ENCODE results near the gene IER3. TPM values are rescaled to one million over a fixed set of nuclear protein-coding genes. Genes with fewer than 3 reads are reported as not detected.
"Not testable (repeated sequence)": the region's sequence is repeated elsewhere in the genome, so short reads cannot be mapped to it uniquely, and the experiment has no call there.

The IER3 gene
- total RNA-seq, 1 donor from 2014 or later = 131 TPM

DNA sequence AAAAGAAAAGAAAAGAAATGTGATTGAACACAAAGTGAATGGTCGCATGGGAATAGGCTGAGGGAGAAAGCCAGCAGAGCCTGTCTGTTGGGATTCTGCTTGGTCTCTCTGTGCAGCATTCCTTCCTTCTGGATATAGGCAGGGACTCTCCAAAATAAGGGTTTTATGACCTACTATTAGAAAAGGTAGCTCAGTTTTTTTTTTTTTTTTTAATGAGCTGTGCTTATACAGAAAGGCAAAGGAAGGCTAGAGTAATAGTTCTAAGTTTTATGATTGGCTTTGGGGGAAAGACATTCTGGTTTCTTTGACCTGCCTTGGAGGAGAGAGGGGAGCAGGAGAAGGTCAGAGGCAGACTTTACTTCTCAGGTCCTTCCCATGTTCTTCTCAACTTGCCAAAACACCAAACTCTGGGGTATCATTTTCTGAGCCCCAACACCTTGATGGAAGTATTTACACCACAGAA is 18.8 kb upstream of the IER3 start:
- no peaks in the 10 kb centered on the region for H3K36me3 Mint-ChIP-seq
- peaks cover 74% of the 10 kb centered on the region for H3K4me1 Mint-ChIP-seq

DNA sequence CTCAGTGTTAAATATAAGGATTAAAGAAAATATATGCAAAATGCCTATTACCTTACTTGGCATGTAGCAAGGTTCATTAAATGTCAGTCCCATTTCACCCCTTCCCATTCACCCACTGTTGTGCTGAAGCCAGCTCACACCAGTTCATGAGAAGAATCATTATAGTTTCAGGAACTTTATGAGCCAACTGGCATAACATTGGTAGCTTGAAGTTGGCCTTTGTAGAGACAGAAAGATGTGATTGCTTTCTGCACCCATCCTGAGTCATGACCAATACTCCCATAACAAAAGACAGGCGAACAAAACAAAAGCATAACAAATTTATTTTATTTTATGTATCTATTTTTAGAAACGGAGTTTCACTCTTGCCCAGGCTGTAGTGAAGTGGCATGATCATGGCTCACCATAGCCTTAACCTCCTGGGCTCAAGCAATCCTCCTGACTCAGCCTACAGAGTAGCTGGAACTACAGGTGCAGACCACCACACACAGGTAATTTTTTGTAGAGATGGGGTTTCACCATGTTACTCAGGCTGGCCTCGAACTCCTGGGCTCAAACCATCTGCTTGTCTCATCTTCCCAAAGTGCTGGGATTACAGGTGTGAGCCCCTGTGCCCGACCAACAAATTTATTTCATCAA is 17.6 kb upstream of the IER3 start:
- Mint-ChIP-seq H3K27ac (peak overlapping the region; percentile 78), H3K36me3 (no peaks in the 10 kb centered on the region), H3K9me3 (no peaks in the 10 kb centered on the region)

More for the DNA sequence above, 18.8 kb upstream of the IER3 start:
- DNase-seq (ENCODE audit: low spot score in 2 of 2, unreplicated experiment in 2 of 2) = no peak
- no peaks in the 10 kb centered on the region for H3K27me3 Mint-ChIP-seq (ENCODE audit: low read depth)
- no peaks in the 10 kb centered on the region for H3K9me3 Mint-ChIP-seq
- TF ChIP-seq, protein P1, sequence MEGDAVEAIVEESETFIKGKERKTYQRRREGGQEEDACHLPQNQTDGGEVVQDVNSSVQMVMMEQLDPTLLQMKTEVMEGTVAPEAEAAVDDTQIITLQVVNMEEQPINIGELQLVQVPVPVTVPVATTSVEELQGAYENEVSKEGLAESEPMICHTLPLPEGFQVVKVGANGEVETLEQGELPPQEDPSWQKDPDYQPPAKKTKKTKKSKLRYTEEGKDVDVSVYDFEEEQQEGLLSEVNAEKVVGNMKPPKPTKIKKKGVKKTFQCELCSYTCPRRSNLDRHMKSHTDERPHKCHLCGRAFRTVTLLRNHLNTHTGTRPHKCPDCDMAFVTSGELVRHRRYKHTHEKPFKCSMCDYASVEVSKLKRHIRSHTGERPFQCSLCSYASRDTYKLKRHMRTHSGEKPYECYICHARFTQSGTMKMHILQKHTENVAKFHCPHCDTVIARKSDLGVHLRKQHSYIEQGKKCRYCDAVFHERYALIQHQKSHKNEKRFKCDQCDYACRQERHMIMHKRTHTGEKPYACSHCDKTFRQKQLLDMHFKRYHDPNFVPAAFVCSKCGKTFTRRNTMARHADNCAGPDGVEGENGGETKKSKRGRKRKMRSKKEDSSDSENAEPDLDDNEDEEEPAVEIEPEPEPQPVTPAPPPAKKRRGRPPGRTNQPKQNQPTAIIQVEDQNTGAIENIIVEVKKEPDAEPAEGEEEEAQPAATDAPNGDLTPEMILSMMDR (IDR thresholded peaks at IDR 0.05; ENCODE audit: unreplicated experiment) = no peak
- H3K4me3 Mint-ChIP-seq = no peak overlapping the region
- peak overlapping the region; percentile 95 for H3K27ac Mint-ChIP-seq

DNA sequence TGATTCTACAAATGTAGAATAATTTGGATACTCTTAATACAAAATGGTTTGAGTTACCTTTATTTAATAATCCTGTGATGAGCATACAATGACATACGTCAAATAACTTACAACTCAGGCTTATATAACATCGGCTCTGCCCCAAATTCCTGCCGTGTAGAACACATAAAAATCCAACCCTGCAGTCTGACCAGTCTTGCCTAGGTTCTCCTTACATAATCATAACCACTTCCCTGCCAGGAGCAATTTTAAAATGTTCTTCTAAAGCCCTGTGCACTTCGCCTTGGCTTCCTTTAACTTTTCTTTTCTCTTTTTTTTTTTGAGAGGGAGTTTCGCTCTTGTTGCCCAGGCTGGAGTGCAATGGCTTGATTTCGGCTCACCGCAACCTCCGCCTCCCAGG is 16.2 kb upstream of the IER3 start:
- Mint-ChIP-seq H3K27me3 (ENCODE audit: low read depth) (no peaks in the 10 kb centered on the region), H3K4me3 (no peak overlapping the region), H3K36me3 (no peaks in the 10 kb centered on the region), H3K4me1 (peaks cover 63% of the 10 kb centered on the region), H3K27ac (peak overlapping the region; percentile 99), H3K9me3 (no peaks in the 10 kb centered on the region)
- no peak for DNase-seq (ENCODE audit: low spot score in 2 of 2, unreplicated experiment in 2 of 2)
- TF ChIP-seq, protein P1 (IDR thresholded peaks at IDR 0.05; ENCODE audit: unreplicated experiment) = no peak

More for the DNA sequence above, 17.6 kb upstream of the IER3 start:
- H3K4me3 Mint-ChIP-seq = no peak overlapping the region
- peaks cover 73% of the 10 kb centered on the region for H3K4me1 Mint-ChIP-seq
- no peaks in the 10 kb centered on the region for H3K27me3 Mint-ChIP-seq (ENCODE audit: low read depth)
- TF ChIP-seq, protein P1 (IDR thresholded peaks at IDR 0.05; ENCODE audit: unreplicated experiment) = no peak
- DNase-seq (ENCODE audit: low spot score in 2 of 2, unreplicated experiment in 2 of 2) = no peak

DNA sequence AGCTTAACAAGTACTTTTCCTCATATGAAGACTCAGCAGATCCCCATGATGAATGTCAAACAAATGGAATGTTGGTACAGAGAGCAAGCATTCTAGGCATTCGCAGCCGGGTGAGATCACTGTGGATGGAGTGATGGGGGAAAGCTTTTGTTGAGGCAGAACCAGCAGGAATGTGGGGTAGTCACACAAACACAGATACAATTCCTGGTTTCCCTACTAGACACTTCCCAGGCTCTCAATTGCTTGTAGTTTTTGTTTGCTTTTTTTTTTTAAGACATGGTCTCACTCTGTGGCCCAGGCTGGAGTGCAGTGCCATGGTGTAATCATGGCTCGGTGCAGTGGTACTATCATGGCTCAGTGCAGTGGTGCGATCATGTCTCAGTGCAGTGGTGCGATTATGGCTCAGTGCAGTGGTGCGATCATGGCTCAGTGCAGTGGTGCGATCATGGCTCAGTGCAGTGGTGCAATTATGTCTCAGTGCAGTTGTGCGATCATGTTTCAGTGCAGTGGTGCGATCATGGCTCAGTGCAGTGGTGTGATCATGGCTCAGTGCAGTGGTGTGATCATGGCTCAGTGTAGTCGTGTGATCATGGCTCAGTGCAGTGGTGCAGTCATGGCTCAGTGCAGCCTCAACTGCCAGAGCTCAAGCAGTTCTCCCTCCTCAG is 15.4 kb upstream of the IER3 start:
- Mint-ChIP-seq H3K9me3 (no peaks in the 10 kb centered on the region), H3K4me1 (peaks cover 56% of the 10 kb centered on the region), H3K27ac (peak overlapping the region; percentile 99), H3K4me3 (no peak overlapping the region), H3K36me3 (no peaks in the 10 kb centered on the region), H3K27me3 (ENCODE audit: low read depth) (no peaks in the 10 kb centered on the region)
- DNase-seq (ENCODE audit: low spot score in 2 of 2, unreplicated experiment in 2 of 2) = peak in 1 of 2 experiments; percentile 52
- TF ChIP-seq, protein P1 (IDR thresholded peaks at IDR 0.05; ENCODE audit: unreplicated experiment) = no peak

DNA sequence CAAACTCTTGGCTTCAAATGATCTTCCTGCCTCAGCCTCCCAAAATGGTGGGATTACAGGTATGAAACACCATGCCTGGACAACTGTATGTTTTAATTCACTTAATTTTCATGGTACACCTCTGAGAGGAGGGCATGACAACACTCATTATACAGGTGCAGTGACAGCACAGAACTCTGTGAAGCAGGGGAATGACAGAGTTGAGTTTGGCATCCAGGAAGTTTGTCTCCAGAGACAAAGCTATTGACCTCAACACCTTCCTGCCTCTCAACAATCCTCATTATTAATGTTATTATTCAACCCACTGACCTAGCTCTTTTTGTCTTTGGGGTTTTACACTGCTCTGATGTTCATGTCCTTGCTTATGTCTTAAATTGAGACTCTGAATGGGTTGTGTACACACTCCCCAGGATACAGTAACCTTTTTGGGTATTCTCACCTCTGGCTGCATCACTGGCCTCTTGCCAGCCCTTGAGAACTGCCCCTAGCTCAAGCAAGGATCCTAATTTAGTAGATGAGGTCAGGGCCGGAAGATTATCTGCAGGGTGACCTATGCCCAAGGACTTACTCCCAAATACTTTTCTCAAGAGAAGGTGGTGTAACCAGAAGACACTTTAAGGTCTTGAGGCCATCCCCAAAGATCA is 13.0 kb upstream of the IER3 start:
- no peaks in the 10 kb centered on the region for H3K27me3 Mint-ChIP-seq (ENCODE audit: low read depth)
- H3K27ac Mint-ChIP-seq = peak overlapping the region; percentile 71
- peaks cover 48% of the 10 kb centered on the region for H3K4me1 Mint-ChIP-seq
- no peak for DNase-seq (ENCODE audit: low spot score in 2 of 2, unreplicated experiment in 2 of 2)
- no peaks in the 10 kb centered on the region for H3K9me3 Mint-ChIP-seq
- no peaks in the 10 kb centered on the region for H3K36me3 Mint-ChIP-seq
- TF ChIP-seq, protein P1 (IDR thresholded peaks at IDR 0.05; ENCODE audit: unreplicated experiment) = no peak
- H3K4me3 Mint-ChIP-seq = no peak overlapping the region

DNA sequence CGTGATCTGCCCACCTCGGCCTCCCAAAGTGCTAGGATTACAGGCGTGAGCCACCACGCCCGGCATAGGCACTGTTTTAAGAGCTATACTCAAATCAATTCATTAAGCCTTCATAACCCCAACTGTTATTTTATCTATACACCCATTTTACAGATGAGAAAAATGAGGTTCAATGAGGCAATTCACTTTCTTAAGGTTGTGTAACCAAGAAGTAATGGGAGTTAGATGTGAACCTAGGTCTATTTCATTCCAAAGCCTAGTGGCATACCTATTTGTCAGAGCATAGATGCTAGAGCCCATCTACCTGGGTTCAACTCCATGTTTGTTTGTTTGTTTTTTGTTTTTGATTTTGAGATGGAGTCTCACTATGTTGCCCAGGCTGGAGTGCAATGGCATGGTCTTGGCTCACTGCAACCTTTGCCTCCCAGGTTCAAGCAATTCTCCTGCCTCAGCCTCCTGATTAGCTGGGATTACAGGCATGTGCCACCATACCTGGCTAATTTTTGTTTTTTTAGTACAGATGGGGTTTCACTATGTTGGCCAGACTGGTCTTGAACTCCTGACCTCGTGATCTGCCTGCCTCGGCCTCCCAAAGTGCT is 12.2 kb upstream of the IER3 start:
- H3K4me3 Mint-ChIP-seq; DNase-seq (ENCODE audit: low spot score in 2 of 2, unreplicated experiment in 2 of 2); H3K27ac Mint-ChIP-seq; H3K36me3 Mint-ChIP-seq; H3K27me3 Mint-ChIP-seq (ENCODE audit: low read depth); H3K9me3 Mint-ChIP-seq: not testable (repeated sequence)
- peaks cover 53% of the 10 kb centered on the region for H3K4me1 Mint-ChIP-seq

All from mesothelial cell of epicardium (in vitro differentiated cells).